K562 (cell line): ENCODE measurements around the gene SYNJ2. TPM values are rescaled to one million over a fixed set of nuclear protein-coding genes. Genes with fewer than 3 reads are reported as not detected.

Experiments used
- ATF4 ChIP-seq: fragments of 450-650 bp; formaldehyde crosslinking; IDR thresholded peaks from 2 replicates; pipeline ENCODE4 v1.4.0; 2022; ENCODE audit warnings: mild to moderate bottlenecking, moderate library complexity
- BRF2 ChIP-seq: IDR thresholded peaks from 3 replicates; pipeline ENCODE4 v1.6.1; 2011; ENCODE audit warnings: borderline replicate concordance, mild to moderate bottlenecking; ENCODE audit not compliant: insufficient read length, insufficient read depth
- CBFA2T3 ChIP-seq: fragments of 450-650 bp; IDR thresholded peaks from 2 replicates; pipeline ENCODE4 v1.6.1; 2017
- CBX5 ChIP-seq: IDR thresholded peaks from 2 replicates; pipeline ENCODE4 v1.6.1; 2014; ENCODE audit warnings: low read depth, borderline replicate concordance
- CHD2 ChIP-seq: IDR thresholded peaks from 2 replicates; pipeline ENCODE4 v1.6.1; 2011; ENCODE audit warnings: low read depth, low read length
- CTBP1 ChIP-seq: fragments of 450-650 bp; IDR thresholded peaks from 2 replicates; pipeline ENCODE4 v1.6.1; 2016; ENCODE audit warnings: borderline replicate concordance
- ESRRA ChIP-seq: fragments of 450-650 bp; IDR thresholded peaks from 2 replicates; pipeline ENCODE4 v1.6.1; 2014; ENCODE audit warnings: low read depth, mild to moderate bottlenecking, moderate library complexity, borderline replicate concordance
- ETV5 ChIP-seq: sonication (generic); formaldehyde crosslinking; IDR thresholded peaks from 2 replicates; pipeline ENCODE4 v1.4.0; 2020; ENCODE audit warnings: low read depth, mild to moderate bottlenecking, missing genetic modification reagents
- HIVEP1 ChIP-seq: fragments of 250-450 bp; sonication (Bioruptor Pico); IDR thresholded peaks from 2 replicates; pipeline ENCODE4 v1.4.0; 2020; ENCODE audit warnings: mild to moderate bottlenecking
- IRF9 ChIP-seq: fragments of 450-650 bp; IDR thresholded peaks from 2 replicates; pipeline ENCODE4 v1.6.1; 2016; ENCODE audit warnings: missing biosample characterization, missing genetic modification characterization
- KLF13 ChIP-seq: fragments of 450-650 bp; IDR thresholded peaks from 2 replicates; pipeline ENCODE4 v1.6.1; 2016; ENCODE audit warnings: missing genetic modification characterization, low read depth, mild to moderate bottlenecking, missing compliant biosample characterization, moderate library complexity, borderline replicate concordance
- MYNN ChIP-seq, 2 experiments: sonication (generic); formaldehyde crosslinking in 1 of 2; IDR thresholded peaks; 2 replicates each; pipeline versions ENCODE4 v1.5.0 to v1.6.1; 2016 to 2020; ENCODE audit warnings: antibody characterized with exemption in 1 of 2, missing genetic modification reagents in 1 of 2
- NR0B1 ChIP-seq: fragments of 450-650 bp; IDR thresholded peaks from one replicate; pipeline ENCODE4 v1.6.1; 2018; ENCODE audit warnings: mild to moderate bottlenecking, moderate library complexity; ENCODE audit not compliant: partially characterized antibody
- RAD21 ChIP-seq, 2 experiments: fragments of 250-450 bp in 1 of 2; fragments of 450-650 bp in 1 of 2; sonication (Bioruptor Pico) in 1 of 2; formaldehyde crosslinking in 1 of 2; IDR thresholded peaks in 1 of 2; conservative IDR thresholded peaks in 1 of 2; 2 replicates each; pipeline versions ENCODE4 v1.4.0 to v1.8.0; 2020 to 2022; ENCODE audit warnings: mild to moderate bottlenecking in 2 of 2, moderate library complexity in 1 of 2
- SP2 ChIP-seq: IDR thresholded peaks from 2 replicates; pipeline ENCODE4 v1.6.1; 2011; ENCODE audit warnings: mild to moderate bottlenecking, low read depth, low read length, moderate library complexity; ENCODE audit not compliant: poor library complexity, severe bottlenecking; ENCODE audit errors: extremely low read depth
- SRF ChIP-seq, 2 experiments: fragments of 250-450, 450-650 bp in 1 of 2; sonication (Bioruptor Pico) in 1 of 2; sonication (generic) in 1 of 2; formaldehyde crosslinking; IDR thresholded peaks; 2 replicates each; pipeline versions ENCODE4 v1.5.0 to v1.5.1; 2020 to 2022; ENCODE audit warnings: mild to moderate bottlenecking in 1 of 2, missing genetic modification reagents in 1 of 2
- TRIM24 ChIP-seq, 2 experiments: fragments of 450-650 bp; IDR thresholded peaks; 2 replicates each; pipeline ENCODE4 v1.6.1; 2016
- ZBTB33 ChIP-seq: sonication (generic); formaldehyde crosslinking; IDR thresholded peaks from 2 replicates; pipeline ENCODE4 v1.8.1; 2023; ENCODE audit warnings: mild to moderate bottlenecking, missing genetic modification reagents
- ZNF830 ChIP-seq: fragments of 250-450 bp; sonication (Bioruptor Pico); IDR thresholded peaks from 2 replicates; pipeline ENCODE4 v1.5.0; 2021; ENCODE audit warnings: mild to moderate bottlenecking
- polyA plus RNA-seq, 8 experiments: library from polyadenylated mRNA; depleted of rRNA in 4 of 8; stranded (reverse) in 5 of 8; unstranded in 3 of 8; fragments of >200 nt; fragmentation: Nextera tagmentation in 2 of 8; fragmentation: Illumina TruSeq in 1 of 8; extraction: Ambion mirVana in 2 of 8; extraction: Trizol in 1 of 8; gene quantifications; 2 replicates each; pipeline versions ENCODE4 v1.2.1 to v1.2.3, GENCODE V29; 2011 to 2014; ENCODE audit warnings: inconsistent platforms in 1 of 8, missing spikeins in 1 of 8
- total RNA-seq, 7 experiments: library from RNA; depleted of rRNA in 6 of 7; stranded (reverse); fragments of >200 nt in 6 of 7; fragmentation: Illumina TruSeq in 2 of 7; extraction: Trizol in 2 of 7; gene quantifications; 2 replicates each; pipeline versions ENCODE4 v1.2.1 to v1.2.3, GENCODE V29; 2011 to 2021; ENCODE audit warnings: low replicate concordance in 1 of 7

The SYNJ2 gene
- total and polyA plus RNA-seq, 9 of the 15 experiments (the other 6 are each of a cell fraction or from before 2014, with no cell fraction given), result 3.0 to 27.7 (median 17.8) TPM

GRCh38 chr6:158072083-158072721 is 90.5 kb downstream of the SYNJ2 start (continued):
- TF ChIP-seq SRF (CRISPR knock-in tag; IDR thresholded peaks at IDR 0.05) (0 out of 4 replicates have a peak, but pooled peaks of 1 of the 2 experiments have one; percentile 3), MYNN (IDR thresholded peaks at IDR 0.05) (peak; percentile 42; the same call in 1 of the 2 replicates), MYNN (CRISPR knock-in tag; IDR thresholded peaks at IDR 0.05) (no peak), CBFA2T3 (0 out of 2 replicates have a peak, but pooled peaks have one; percentile 13), SP2 (no peak), CTBP1 (peak; percentile 71; the same call in 1 of the 2 replicates), TRIM24 (IDR thresholded peaks at IDR 0.05) (no peak), KLF13 (no peak), ZNF830 (no peak), BRF2 (no peak), ETV5 (CRISPR knock-in tag) (peak; percentile 37; the same call in 1 of the 2 replicates), CBX5 (no peak), ESRRA (peak; percentile 36; the same call in 1 of the 2 replicates), HIVEP1 (0 out of 2 replicates have a peak, but pooled peaks have one; percentile 40), CHD2 (no peak), IRF9 (tag) (no peak), RAD21 (CRISPR knock-in tag; conservative IDR thresholded peaks at IDR 0.05 in 1 of 2, IDR thresholded peaks at IDR 0.05 in 1 of 2) (peak; percentile 96 to 98), NR0B1 (no peak), ZBTB33 (peak; percentile 52), ATF4 (CRISPR knock-in tag) (no peak)
